ENCODE results near the gene ARID3C. TPM values are rescaled to one million over a fixed set of nuclear protein-coding genes. Genes with fewer than 3 reads are reported as not detected.
A peak's percentile ranks its signal among the peaks of the same experiment; 100 is the strongest.

ARID3C gene, protein sequence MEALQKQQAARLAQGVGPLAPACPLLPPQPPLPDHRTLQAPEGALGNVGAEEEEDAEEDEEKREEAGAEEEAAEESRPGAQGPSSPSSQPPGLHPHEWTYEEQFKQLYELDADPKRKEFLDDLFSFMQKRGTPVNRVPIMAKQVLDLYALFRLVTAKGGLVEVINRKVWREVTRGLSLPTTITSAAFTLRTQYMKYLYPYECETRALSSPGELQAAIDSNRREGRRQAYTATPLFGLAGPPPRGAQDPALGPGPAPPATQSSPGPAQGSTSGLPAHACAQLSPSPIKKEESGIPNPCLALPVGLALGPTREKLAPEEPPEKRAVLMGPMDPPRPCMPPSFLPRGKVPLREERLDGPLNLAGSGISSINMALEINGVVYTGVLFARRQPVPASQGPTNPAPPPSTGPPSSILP
- total RNA-seq: 1 to 10 TPM; 1.7 to 6.7 (median 2.5) TPM
- long read RNA-seq: 0 reads

DNA sequence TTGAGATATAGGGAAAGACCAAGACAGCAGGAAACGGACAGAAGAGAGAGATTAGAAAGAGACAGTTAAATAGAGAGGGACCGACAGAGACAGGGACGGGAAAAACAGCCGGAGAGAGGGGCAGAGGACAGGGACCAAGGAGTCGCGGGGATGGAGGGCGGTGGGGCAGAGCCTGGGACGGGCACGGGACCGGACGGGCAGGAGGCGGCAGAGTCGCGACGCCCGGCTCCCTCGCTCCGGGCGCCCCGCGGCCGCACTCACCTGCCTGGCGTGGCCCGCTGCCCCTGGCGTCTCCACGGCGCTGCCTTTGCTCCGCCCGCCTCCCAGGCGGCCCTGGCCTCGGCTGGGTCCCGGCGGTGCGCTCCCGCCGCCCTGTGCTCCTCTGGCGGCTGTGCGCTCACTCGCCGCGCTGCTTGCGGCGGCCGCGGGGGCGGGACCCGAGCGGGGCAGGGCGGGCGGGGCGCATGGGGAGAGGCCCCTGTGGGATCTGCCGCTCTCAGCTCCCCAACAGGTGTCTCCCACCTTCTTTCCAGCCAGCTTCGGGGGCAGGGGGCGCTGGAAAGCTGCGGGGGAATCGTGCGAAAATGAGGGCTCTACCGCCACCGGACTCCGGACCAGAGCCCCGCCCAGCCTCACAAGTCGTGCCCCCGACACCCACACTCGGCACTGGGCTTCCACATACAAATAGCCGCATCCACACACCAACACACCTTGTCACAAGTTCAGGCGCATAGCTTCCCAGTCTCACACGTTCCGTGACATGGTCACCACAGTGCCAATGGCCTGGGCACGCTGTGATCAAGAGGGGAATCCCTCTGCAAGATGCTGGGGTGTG lies at the start of gene ARID3C:
Gene ARID3C (minus strand): TSS at position 411 of the 835 bp plus-strand sequence. CDS start 1,052 bp downstream, outside the sequence.
- 7% methylated on average over 10 of the region's 69 CpGs for WGBS (ENCODE audit: insufficient coverage, low coverage, low lambda C conversion rate, missing lambda C conversion rate)
- Histone ChIP-seq H3K4me3 (peak within 1 kb of the TSS; percentile 34 to 50 (median 49)), H3K4me1 (peaks cover 0 to 36% (median 9%) of the 10 kb centered on the region in 4 donors), H3K27ac (peak within 1 kb of the TSS in 1 of 3 donors; percentile 83), H3K36me3 (no peaks in the 10 kb centered on the region), H3K9me3 (no peaks in the 10 kb centered on the region), H3K27me3 (no peaks in the 10 kb centered on the region)
- no peak for TF ChIP-seq POLR2A (IDR thresholded peaks at IDR 0.05)
- TF ChIP-seq, protein P1, sequence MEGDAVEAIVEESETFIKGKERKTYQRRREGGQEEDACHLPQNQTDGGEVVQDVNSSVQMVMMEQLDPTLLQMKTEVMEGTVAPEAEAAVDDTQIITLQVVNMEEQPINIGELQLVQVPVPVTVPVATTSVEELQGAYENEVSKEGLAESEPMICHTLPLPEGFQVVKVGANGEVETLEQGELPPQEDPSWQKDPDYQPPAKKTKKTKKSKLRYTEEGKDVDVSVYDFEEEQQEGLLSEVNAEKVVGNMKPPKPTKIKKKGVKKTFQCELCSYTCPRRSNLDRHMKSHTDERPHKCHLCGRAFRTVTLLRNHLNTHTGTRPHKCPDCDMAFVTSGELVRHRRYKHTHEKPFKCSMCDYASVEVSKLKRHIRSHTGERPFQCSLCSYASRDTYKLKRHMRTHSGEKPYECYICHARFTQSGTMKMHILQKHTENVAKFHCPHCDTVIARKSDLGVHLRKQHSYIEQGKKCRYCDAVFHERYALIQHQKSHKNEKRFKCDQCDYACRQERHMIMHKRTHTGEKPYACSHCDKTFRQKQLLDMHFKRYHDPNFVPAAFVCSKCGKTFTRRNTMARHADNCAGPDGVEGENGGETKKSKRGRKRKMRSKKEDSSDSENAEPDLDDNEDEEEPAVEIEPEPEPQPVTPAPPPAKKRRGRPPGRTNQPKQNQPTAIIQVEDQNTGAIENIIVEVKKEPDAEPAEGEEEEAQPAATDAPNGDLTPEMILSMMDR (IDR thresholded peaks at IDR 0.05): no peak
- intact Hi-C loops (cut with DNase I): no loop called here
- peak; percentile 62 to 77 (median 72) for ATAC-seq
- DNase-seq: peak; percentile 68 to 72 (median 68)

DNA sequence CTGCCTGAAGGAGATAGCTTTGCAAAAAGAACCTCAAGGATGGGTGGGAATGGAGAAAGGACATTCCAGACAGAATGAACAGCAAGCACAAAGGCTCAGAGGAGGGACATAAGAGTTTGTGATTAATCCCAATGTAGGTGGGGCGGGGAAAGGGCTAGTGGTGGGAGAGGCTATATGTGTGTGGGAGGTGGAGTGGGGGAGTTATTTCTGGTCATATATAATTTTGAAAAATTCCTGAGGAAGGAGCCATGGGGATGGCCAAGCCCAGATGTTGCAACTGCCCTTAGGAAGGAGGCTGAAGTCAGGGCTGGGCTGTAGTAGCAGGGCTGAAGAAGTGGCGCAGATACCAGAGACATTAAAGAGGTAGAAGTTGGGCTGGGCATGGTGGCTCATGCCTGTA lies 47.0 kb upstream of the ARID3C start:
- Histone ChIP-seq H3K27ac (no peak overlapping the region), H3K36me3 (no peaks in the 10 kb centered on the region), H3K4me3 (no peak overlapping the region), H3K27me3 (no peaks in the 10 kb centered on the region), H3K4me1 (peaks cover 0 to 7% (median 0%) of the 10 kb centered on the region in 4 donors), H3K9me3 (no peaks in the 10 kb centered on the region)
- no peak for ATAC-seq
- no peak for DNase-seq
- intact Hi-C loops (cut with DNase I): no loop called here
- 100% methylated on average over 2 of the region's 2 CpGs for WGBS (ENCODE audit: insufficient coverage, low coverage, low lambda C conversion rate, missing lambda C conversion rate)
- no peak for TF ChIP-seq POLR2A (IDR thresholded peaks at IDR 0.05)
- TF ChIP-seq, protein P1 (IDR thresholded peaks at IDR 0.05): no peak

DNA sequence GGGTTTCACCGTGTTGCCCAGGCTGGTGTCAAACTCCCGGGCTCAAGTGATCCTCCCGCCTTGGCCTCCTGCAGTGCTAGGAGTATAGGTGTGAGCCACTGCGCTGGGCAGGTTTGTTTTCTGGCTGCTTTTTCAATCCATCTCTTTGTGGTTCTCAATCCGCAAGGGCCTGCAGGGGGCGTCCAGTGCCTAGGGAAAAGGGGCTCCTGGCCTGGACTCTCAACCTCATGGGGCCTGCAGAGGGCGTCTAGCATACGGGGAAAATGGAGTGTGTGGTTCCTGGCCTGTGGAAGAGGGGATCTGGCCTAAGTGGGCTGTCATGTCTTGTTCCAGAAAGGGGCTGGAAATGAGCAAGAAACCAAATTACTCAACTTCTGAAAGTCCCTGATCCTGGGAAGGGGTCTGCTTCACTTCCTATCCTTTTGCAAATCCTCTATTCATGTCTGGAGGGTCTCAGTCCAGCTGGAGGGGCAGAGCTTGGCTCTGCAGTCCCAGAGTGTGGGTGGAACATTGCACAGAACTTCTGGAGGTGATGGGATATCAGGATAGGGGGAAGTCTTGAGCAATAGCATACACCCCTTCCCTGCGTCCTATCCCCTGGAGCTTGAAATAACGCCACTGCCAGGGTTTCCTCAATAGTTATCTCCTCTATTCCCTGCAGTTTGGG lies 46.3 kb upstream of the ARID3C start:
- TF ChIP-seq, protein P1 (IDR thresholded peaks at IDR 0.05): peak; percentile 80 to 93 (median 86)
- TF ChIP-seq POLR2A (IDR thresholded peaks at IDR 0.05): no peak
- no peaks in the 10 kb centered on the region for H3K9me3 ChIP-seq
- intact Hi-C loops (cut with DNase I): no loop called here
- 21% methylated on average over 9 of the region's 10 CpGs for WGBS (ENCODE audit: insufficient coverage, low coverage, low lambda C conversion rate, missing lambda C conversion rate)
- DNase-seq: peak; percentile 84 to 88 (median 85)
- peaks cover 0 to 7% (median 0%) of the 10 kb centered on the region in 4 donors for H3K4me1 ChIP-seq
- peak; percentile 98 to 99 (median 99) for ATAC-seq
- no peak overlapping the region for H3K4me3 ChIP-seq
- H3K36me3 ChIP-seq: no peaks in the 10 kb centered on the region
- H3K27ac ChIP-seq: no peak overlapping the region
- no peaks in the 10 kb centered on the region for H3K27me3 ChIP-seq

DNA sequence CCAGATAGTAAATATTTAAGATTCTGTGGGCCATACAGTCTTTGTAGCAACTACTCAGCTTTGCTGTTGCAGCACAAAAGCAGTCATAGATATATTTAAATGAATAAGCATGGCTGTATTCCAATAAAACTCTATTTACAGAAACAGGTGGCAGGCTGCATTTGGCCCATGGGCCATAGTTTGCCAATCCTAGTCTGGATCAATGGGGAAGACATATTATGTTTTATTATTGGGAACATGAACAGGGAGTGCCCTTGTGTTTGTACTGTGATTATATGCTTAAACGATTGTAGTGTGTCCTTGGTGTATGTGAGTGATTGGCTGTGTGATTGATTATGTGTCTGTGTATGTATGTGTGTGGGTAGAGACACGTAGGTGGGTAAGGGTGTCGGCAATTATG lies 45.6 kb upstream of the ARID3C start:
- no peaks in the 10 kb centered on the region for H3K9me3 ChIP-seq
- H3K27ac ChIP-seq: no peak overlapping the region
- TF ChIP-seq, protein P1 (IDR thresholded peaks at IDR 0.05): no peak
- no peak for TF ChIP-seq POLR2A (IDR thresholded peaks at IDR 0.05)
- DNase-seq (no peak), ATAC-seq (peak in 1 of 4 donors; percentile 12)
- H3K4me1 ChIP-seq: peaks cover 0 to 7% (median 0%) of the 10 kb centered on the region in 4 donors
- 46% methylated on average over 3 of the region's 3 CpGs for WGBS (ENCODE audit: insufficient coverage, low coverage, low lambda C conversion rate, missing lambda C conversion rate)
- intact Hi-C loops (cut with DNase I): no loop called here
- no peaks in the 10 kb centered on the region for H3K36me3 ChIP-seq
- H3K4me3 ChIP-seq: no peak overlapping the region
- H3K27me3 ChIP-seq: no peaks in the 10 kb centered on the region
